ENCODE data around the gene DLX1.
"Not testable (repeated sequence)": the region's sequence is repeated elsewhere in the genome, so short reads cannot be mapped to it uniquely, and the experiment has no call there.

DNA sequence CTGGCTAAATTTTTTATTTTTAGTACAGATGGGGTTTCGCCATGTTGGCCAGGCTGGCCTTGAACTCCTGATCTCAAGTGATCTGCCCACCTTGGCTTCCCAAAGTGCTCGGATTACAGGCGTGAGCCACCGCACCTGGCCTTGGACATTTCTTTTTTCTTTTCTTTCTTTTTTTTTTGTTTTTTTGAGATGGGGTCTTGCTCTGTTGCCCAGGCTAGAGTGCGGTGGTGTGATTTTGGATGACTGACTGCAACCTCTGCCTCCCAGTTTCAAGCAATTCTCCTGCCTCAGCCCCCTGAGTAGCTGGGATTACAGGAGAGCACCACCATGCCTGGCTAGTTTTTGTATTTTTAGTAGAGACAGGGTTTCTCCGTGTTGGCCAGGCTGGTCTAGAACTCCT, 28.9 kb downstream of the DLX1 start:
- TF ChIP-seq RXRA (IDR thresholded peaks at IDR 0.05; ENCODE audit: insufficient read depth, low read depth, low read length), result not testable (repeated sequence)
- TF ChIP-seq, protein P1, sequence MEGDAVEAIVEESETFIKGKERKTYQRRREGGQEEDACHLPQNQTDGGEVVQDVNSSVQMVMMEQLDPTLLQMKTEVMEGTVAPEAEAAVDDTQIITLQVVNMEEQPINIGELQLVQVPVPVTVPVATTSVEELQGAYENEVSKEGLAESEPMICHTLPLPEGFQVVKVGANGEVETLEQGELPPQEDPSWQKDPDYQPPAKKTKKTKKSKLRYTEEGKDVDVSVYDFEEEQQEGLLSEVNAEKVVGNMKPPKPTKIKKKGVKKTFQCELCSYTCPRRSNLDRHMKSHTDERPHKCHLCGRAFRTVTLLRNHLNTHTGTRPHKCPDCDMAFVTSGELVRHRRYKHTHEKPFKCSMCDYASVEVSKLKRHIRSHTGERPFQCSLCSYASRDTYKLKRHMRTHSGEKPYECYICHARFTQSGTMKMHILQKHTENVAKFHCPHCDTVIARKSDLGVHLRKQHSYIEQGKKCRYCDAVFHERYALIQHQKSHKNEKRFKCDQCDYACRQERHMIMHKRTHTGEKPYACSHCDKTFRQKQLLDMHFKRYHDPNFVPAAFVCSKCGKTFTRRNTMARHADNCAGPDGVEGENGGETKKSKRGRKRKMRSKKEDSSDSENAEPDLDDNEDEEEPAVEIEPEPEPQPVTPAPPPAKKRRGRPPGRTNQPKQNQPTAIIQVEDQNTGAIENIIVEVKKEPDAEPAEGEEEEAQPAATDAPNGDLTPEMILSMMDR (IDR thresholded peaks at IDR 0.05; ENCODE audit: control extremely low read depth in 1 of 3, insufficient read depth in 1 of 3, low read depth in 1 of 3, low read length in 3 of 3), result not testable (repeated sequence)

Measured in H1 (cell line).